Measurements from ENCODE around the gene ATIC. TPM values are rescaled to one million over a fixed set of nuclear protein-coding genes. Genes with fewer than 3 reads are reported as not detected.

ATIC gene
- total RNA-seq, 1 donor from 2014 or later = 19.3 TPM

DNA sequence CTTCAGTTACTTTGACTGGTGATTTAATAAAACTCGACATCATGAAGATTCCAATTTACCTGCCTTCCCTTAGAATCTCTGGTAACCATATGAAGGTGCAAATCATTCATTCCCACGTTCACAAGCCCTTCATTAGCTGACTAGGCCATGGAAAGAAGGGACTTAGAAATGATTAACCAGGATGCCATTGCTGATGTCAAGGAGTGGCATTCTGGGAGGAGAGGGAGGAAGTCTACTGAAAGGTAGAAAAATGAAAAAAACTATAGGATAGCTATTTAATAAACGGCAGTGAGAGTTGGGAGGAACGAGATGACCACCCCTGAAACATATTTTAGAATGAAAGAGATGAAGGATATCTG, 1.4 kb downstream of the ATIC start:
- Histone ChIP-seq H3K36me3 (ENCODE audit: control insufficient read depth in 3 of 3, insufficient read depth in 3 of 3, low read length in 3 of 3) (peaks cover 0 to 11% (median 4%) of the 10 kb centered on the region in 3 donors), H3K27ac (ENCODE audit: low read depth, low read length) (no peak overlapping the region), H3K9ac (ENCODE audit: low read depth in 1 of 3, low read length in 3 of 3) (no peak overlapping the region), H3K9me3 (ENCODE audit: control insufficient read depth in 3 of 3, low read length in 3 of 3) (no peaks in the 10 kb centered on the region), H3K27me3 (ENCODE audit: control insufficient read depth in 3 of 3, insufficient read depth in 3 of 3, low read length in 3 of 3) (no peaks in the 10 kb centered on the region), H3K4me3 (ENCODE audit: low read length in 3 of 3) (peak overlapping the region in 1 of 3 donors; percentile 7), H3K4me1 (ENCODE audit: control insufficient read depth in 3 of 3, insufficient read depth in 3 of 3, low read length in 3 of 3) (peaks cover 8 to 12% (median 10%) of the 10 kb centered on the region in 3 donors)

DNA sequence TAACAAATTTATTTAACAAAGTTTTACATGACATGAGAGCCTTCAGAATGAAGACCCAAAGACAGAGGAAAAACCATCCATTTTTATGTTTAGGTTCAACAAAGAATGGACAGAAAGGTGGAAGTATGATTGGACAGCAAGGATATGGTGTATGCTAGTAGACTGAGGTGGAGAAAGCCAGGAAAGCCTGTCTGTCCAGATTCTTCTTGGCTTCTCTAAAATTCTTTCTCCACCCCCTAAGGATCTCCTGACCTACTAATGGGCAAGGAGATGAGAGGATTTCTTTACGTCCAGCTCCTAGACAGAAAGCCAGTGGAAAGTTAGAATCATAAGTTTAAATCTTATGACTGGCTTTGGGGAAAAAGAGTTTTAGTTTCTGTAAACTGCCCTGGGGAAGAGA, 3.0 kb downstream of the ATIC start:
- Histone ChIP-seq H3K36me3 (ENCODE audit: control insufficient read depth in 3 of 3, insufficient read depth in 3 of 3, low read length in 3 of 3) (peaks cover 0 to 18% (median 12%) of the 10 kb centered on the region in 3 donors), H3K9me3 (ENCODE audit: control insufficient read depth in 3 of 3, low read length in 3 of 3) (no peaks in the 10 kb centered on the region), H3K4me3 (ENCODE audit: low read length in 3 of 3) (no peak overlapping the region), H3K27ac (ENCODE audit: low read depth, low read length) (no peak overlapping the region), H3K27me3 (ENCODE audit: control insufficient read depth in 3 of 3, insufficient read depth in 3 of 3, low read length in 3 of 3) (no peaks in the 10 kb centered on the region), H3K9ac (ENCODE audit: low read depth in 1 of 3, low read length in 3 of 3) (no peak overlapping the region), H3K4me1 (ENCODE audit: control insufficient read depth in 3 of 3, insufficient read depth in 3 of 3, low read length in 3 of 3) (peaks cover 8 to 12% (median 10%) of the 10 kb centered on the region in 3 donors)

DNA sequence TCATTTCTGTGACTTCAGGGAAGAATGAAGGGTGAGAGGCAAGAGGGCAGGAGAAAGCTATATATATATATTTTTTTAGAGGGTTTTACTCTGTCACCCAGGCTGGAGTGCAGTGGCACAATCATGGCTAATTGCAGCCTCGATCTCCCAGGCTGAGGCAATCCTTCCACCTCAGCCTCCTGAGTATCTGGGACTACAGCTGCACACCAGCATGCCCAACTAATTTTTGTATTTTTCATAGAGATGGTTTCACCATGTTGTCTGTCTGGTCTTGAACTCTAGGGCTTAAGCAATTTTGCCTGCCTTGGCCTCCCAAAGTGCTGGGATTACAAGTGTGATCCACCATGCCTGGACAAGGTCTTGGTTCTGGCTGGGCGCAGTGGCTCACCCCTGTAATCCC, 3.4 kb downstream of the ATIC start:
- Histone ChIP-seq H3K9me3 (ENCODE audit: control insufficient read depth in 3 of 3, low read length in 3 of 3) (no peaks in the 10 kb centered on the region), H3K9ac (ENCODE audit: low read depth in 1 of 3, low read length in 3 of 3) (no peak overlapping the region), H3K27me3 (ENCODE audit: control insufficient read depth in 3 of 3, insufficient read depth in 3 of 3, low read length in 3 of 3) (no peaks in the 10 kb centered on the region), H3K4me3 (ENCODE audit: low read length in 3 of 3) (no peak overlapping the region), H3K27ac (ENCODE audit: low read depth, low read length) (no peak overlapping the region), H3K36me3 (ENCODE audit: control insufficient read depth in 3 of 3, insufficient read depth in 3 of 3, low read length in 3 of 3) (peaks cover 0 to 22% (median 16%) of the 10 kb centered on the region in 3 donors), H3K4me1 (ENCODE audit: control insufficient read depth in 3 of 3, insufficient read depth in 3 of 3, low read length in 3 of 3) (peaks cover 8 to 12% (median 10%) of the 10 kb centered on the region in 3 donors)

- Histone ChIP-seq H3K4me1 (ENCODE audit: control insufficient read depth in 3 of 3, insufficient read depth in 3 of 3, low read length in 3 of 3) (peaks cover 6 to 12% (median 10%) of the 10 kb centered on the region in 3 donors), H3K9me3 (ENCODE audit: control insufficient read depth in 3 of 3, low read length in 3 of 3) (no peaks in the 10 kb centered on the region), H3K4me3 (ENCODE audit: low read length in 3 of 3) (no peak overlapping the region), H3K9ac (ENCODE audit: low read depth in 1 of 3, low read length in 3 of 3) (no peak overlapping the region), H3K27me3 (ENCODE audit: control insufficient read depth in 3 of 3, insufficient read depth in 3 of 3, low read length in 3 of 3) (no peaks in the 10 kb centered on the region), H3K36me3 (ENCODE audit: control insufficient read depth in 3 of 3, insufficient read depth in 3 of 3, low read length in 3 of 3) (peaks cover 3 to 28% (median 20%) of the 10 kb centered on the region in 3 donors), H3K27ac (ENCODE audit: low read depth, low read length) (no peak overlapping the region)
These were observed 4.5 kb downstream of the ATIC start for GRCh38 chr2:215316336-215316735.

DNA sequence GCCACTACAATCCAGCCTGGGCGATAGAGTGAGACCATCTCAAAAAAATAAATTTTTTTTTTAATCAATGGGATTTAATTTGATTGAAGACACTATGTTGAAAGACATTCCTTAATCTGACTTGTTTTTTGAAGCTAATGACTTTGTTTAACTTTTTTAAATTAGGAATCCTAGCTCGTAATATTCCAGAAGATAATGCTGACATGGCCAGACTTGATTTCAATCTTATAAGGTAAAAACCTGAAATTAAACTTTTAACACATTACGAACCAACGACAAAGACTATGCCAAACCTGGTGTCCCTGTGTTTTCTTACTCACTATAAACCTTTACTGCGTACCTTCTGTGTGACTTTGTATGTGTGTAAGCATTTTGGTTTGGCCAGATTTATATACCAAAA, 7.6 kb downstream of the ATIC start:
- peaks cover 6 to 26% (median 21%) of the 10 kb centered on the region in 3 donors for H3K36me3 ChIP-seq (ENCODE audit: control insufficient read depth in 3 of 3, insufficient read depth in 3 of 3, low read length in 3 of 3)
- no peaks in the 10 kb centered on the region for H3K27me3 ChIP-seq (ENCODE audit: control insufficient read depth in 3 of 3, insufficient read depth in 3 of 3, low read length in 3 of 3)
- H3K9me3 ChIP-seq (ENCODE audit: control insufficient read depth in 3 of 3, low read length in 3 of 3) = no peaks in the 10 kb centered on the region
- H3K4me1 ChIP-seq (ENCODE audit: control insufficient read depth in 3 of 3, insufficient read depth in 3 of 3, low read length in 3 of 3) = no peaks in the 10 kb centered on the region
- H3K9ac ChIP-seq (ENCODE audit: low read depth in 1 of 3, low read length in 3 of 3) = no peak overlapping the region
- H3K27ac ChIP-seq (ENCODE audit: low read depth, low read length) = no peak overlapping the region
- H3K4me3 ChIP-seq (ENCODE audit: low read length in 3 of 3) = no peak overlapping the region

GRCh38 chr2:215320102-215320501, 8.2 kb downstream of the ATIC start:
- no peak overlapping the region for H3K4me3 ChIP-seq (ENCODE audit: low read length in 3 of 3)
- H3K27me3 ChIP-seq (ENCODE audit: control insufficient read depth in 3 of 3, insufficient read depth in 3 of 3, low read length in 3 of 3) = no peaks in the 10 kb centered on the region
- H3K36me3 ChIP-seq (ENCODE audit: control insufficient read depth in 3 of 3, insufficient read depth in 3 of 3, low read length in 3 of 3) = peaks cover 6 to 26% (median 21%) of the 10 kb centered on the region in 3 donors
- H3K9me3 ChIP-seq (ENCODE audit: control insufficient read depth in 3 of 3, low read length in 3 of 3) = no peaks in the 10 kb centered on the region
- no peaks in the 10 kb centered on the region for H3K4me1 ChIP-seq (ENCODE audit: control insufficient read depth in 3 of 3, insufficient read depth in 3 of 3, low read length in 3 of 3)
- H3K9ac ChIP-seq (ENCODE audit: low read depth in 1 of 3, low read length in 3 of 3) = no peak overlapping the region
- H3K27ac ChIP-seq (ENCODE audit: low read depth, low read length) = no peak overlapping the region

DNA sequence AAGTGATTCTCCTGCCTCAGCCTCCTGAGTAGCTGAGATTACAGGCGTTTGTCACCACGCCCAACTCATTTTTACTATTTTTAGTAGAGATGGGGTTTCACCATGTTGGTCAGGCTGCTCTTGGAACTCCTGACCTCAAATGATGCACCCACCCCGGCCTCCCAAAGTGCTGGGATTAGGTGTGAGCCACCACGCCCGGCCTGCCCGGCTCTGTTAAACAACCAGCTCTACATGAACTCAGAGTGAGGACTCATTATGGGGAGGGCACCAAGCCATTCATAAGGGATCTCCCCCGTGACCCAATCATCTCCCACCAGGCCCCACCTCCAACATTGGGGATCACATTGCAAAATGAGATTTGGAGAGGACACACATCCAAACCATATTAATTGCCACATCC, 8.8 kb downstream of the ATIC start:
- no peaks in the 10 kb centered on the region for H3K27me3 ChIP-seq (ENCODE audit: control insufficient read depth in 3 of 3, insufficient read depth in 3 of 3, low read length in 3 of 3)
- peaks cover 6 to 26% (median 21%) of the 10 kb centered on the region in 3 donors for H3K36me3 ChIP-seq (ENCODE audit: control insufficient read depth in 3 of 3, insufficient read depth in 3 of 3, low read length in 3 of 3)
- no peak overlapping the region for H3K9ac ChIP-seq (ENCODE audit: low read depth in 1 of 3, low read length in 3 of 3)
- no peak overlapping the region for H3K27ac ChIP-seq (ENCODE audit: low read depth, low read length)
- no peaks in the 10 kb centered on the region for H3K9me3 ChIP-seq (ENCODE audit: control insufficient read depth in 3 of 3, low read length in 3 of 3)
- no peaks in the 10 kb centered on the region for H3K4me1 ChIP-seq (ENCODE audit: control insufficient read depth in 3 of 3, insufficient read depth in 3 of 3, low read length in 3 of 3)
- H3K4me3 ChIP-seq (ENCODE audit: low read length in 3 of 3) = no peak overlapping the region

DNA sequence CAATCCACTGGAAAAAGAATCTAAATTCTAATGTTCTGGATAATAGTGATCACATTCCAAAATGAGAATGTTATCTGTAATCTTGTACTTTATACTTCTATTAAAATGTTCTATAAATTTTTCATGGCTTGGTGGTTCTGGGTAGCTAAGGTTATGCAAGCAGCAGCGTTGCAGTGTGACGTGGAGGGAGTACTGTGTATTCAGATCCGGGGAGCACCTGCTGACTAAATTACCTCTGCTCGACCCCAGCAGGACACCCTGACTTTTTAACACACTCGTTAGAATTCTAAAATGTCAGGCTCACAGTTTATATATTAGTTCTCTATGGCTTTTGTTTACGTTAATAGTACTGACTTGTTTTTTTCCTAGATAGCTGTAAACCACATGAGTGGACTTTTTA, 13.0 kb downstream of the ATIC start:
- Histone ChIP-seq H3K27me3 (ENCODE audit: control insufficient read depth in 3 of 3, insufficient read depth in 3 of 3, low read length in 3 of 3) (no peaks in the 10 kb centered on the region), H3K27ac (ENCODE audit: low read depth, low read length) (no peak overlapping the region), H3K4me1 (ENCODE audit: control insufficient read depth in 3 of 3, insufficient read depth in 3 of 3, low read length in 3 of 3) (peaks cover 0 to 2% (median 0%) of the 10 kb centered on the region in 3 donors), H3K36me3 (ENCODE audit: control insufficient read depth in 3 of 3, insufficient read depth in 3 of 3, low read length in 3 of 3) (peaks cover 27 to 35% (median 35%) of the 10 kb centered on the region in 3 donors), H3K4me3 (ENCODE audit: low read length in 3 of 3) (no peak overlapping the region), H3K9ac (ENCODE audit: low read depth in 1 of 3, low read length in 3 of 3) (no peak overlapping the region), H3K9me3 (ENCODE audit: control insufficient read depth in 3 of 3, low read length in 3 of 3) (no peaks in the 10 kb centered on the region)

- H3K4me3 ChIP-seq (ENCODE audit: low read length in 3 of 3) = no peak overlapping the region
- no peak overlapping the region for H3K27ac ChIP-seq (ENCODE audit: low read depth, low read length)
- H3K4me1 ChIP-seq (ENCODE audit: control insufficient read depth in 3 of 3, insufficient read depth in 3 of 3, low read length in 3 of 3) = peaks cover 0 to 2% (median 0%) of the 10 kb centered on the region in 3 donors
- H3K9me3 ChIP-seq (ENCODE audit: control insufficient read depth in 3 of 3, low read length in 3 of 3) = no peaks in the 10 kb centered on the region
- peaks cover 20 to 34% (median 25%) of the 10 kb centered on the region in 3 donors for H3K36me3 ChIP-seq (ENCODE audit: control insufficient read depth in 3 of 3, insufficient read depth in 3 of 3, low read length in 3 of 3)
- H3K9ac ChIP-seq (ENCODE audit: low read depth in 1 of 3, low read length in 3 of 3) = no peak overlapping the region
- no peaks in the 10 kb centered on the region for H3K27me3 ChIP-seq (ENCODE audit: control insufficient read depth in 3 of 3, insufficient read depth in 3 of 3, low read length in 3 of 3)
These were observed 16.2 kb downstream of the ATIC start for GRCh38 chr2:215328066-215328465.

GRCh38 chr2:215332872-215333595, 21.2 kb downstream of the ATIC start:
- peaks cover 0 to 2% (median 0%) of the 10 kb centered on the region in 3 donors for H3K4me1 ChIP-seq (ENCODE audit: control insufficient read depth in 3 of 3, insufficient read depth in 3 of 3, low read length in 3 of 3)
- no peaks in the 10 kb centered on the region for H3K27me3 ChIP-seq (ENCODE audit: control insufficient read depth in 3 of 3, insufficient read depth in 3 of 3, low read length in 3 of 3)
- peaks cover 4 to 26% (median 24%) of the 10 kb centered on the region in 3 donors for H3K36me3 ChIP-seq (ENCODE audit: control insufficient read depth in 3 of 3, insufficient read depth in 3 of 3, low read length in 3 of 3)
- H3K27ac ChIP-seq (ENCODE audit: low read depth, low read length) = no peak overlapping the region
- no peak overlapping the region for H3K4me3 ChIP-seq (ENCODE audit: low read length in 3 of 3)
- H3K9ac ChIP-seq (ENCODE audit: low read depth in 1 of 3, low read length in 3 of 3) = no peak overlapping the region
- H3K9me3 ChIP-seq (ENCODE audit: control insufficient read depth in 3 of 3, low read length in 3 of 3) = no peaks in the 10 kb centered on the region
